ENCODE results near the gene MICALL2.

MICALL2 gene

DNA sequence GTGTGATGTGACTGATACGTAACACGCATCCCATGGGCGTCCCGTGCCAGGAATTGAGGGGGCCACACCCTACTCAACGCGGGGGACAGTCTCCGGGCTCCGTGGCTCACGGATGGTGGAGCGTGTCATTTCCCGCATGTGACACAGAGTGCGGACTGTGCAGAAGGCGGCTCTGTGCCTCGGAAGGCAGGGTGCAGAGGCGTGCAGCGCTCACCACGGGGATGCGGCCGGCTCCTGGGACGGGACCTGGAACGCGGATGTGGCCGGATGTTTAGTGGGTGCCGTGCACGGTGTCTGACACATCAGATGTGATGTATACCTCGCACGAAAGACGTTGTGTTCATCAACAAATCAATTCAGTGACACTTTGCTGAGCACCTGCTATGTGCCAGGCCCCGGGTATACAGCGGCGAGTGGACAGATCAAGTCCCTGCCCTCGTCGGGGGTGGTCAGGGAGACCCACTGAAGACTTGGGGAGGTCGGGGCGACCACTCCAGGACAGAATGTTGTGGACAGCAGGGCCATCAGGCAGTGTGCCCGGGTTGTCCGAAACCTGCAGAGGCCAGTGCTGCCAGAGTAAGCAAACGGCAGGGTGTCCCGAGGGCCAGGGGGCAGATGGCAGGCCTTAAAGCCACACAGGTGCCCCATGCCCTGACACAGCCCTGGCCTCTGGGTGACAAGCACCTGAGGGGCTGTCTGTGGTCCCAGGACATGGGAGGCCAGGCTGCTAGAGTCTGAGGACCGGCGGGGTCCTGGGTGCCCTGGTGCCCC is 38.1 kb downstream of the MICALL2 start:
- H3K36me3 ChIP-seq (ENCODE audit: control insufficient read depth in 5 of 5, insufficient read depth in 5 of 5, low read length in 5 of 5): no peaks in the 10 kb centered on the region
- H3K9ac ChIP-seq (ENCODE audit: low read length in 5 of 5): no peak overlapping the region
- H3K27me3 ChIP-seq (ENCODE audit: control insufficient read depth in 5 of 5, insufficient read depth in 4 of 5, low read length in 5 of 5): peaks cover 0 to 33% (median 29%) of the 10 kb centered on the region in 5 donors
- H3K27ac ChIP-seq (ENCODE audit: low read depth, low read length): no peak overlapping the region
- peaks cover 0 to 5% (median 0%) of the 10 kb centered on the region in 5 donors for H3K4me1 ChIP-seq (ENCODE audit: control insufficient read depth in 5 of 5, insufficient read depth in 5 of 5, low read length in 5 of 5)
- H3K9me3 ChIP-seq (ENCODE audit: control insufficient read depth in 5 of 5, low read length in 5 of 5): peaks cover 0 to 2% (median 0%) of the 10 kb centered on the region in 5 donors
- H3K4me3 ChIP-seq (ENCODE audit: low read depth in 1 of 5, low read length in 5 of 5): no peak overlapping the region

- no peak overlapping the region for H3K27ac ChIP-seq (ENCODE audit: low read depth, low read length)
- no peak overlapping the region for H3K4me3 ChIP-seq (ENCODE audit: low read depth in 1 of 5, low read length in 5 of 5)
- H3K36me3 ChIP-seq (ENCODE audit: control insufficient read depth in 5 of 5, insufficient read depth in 5 of 5, low read length in 5 of 5): no peaks in the 10 kb centered on the region
- peaks cover 0 to 35% (median 28%) of the 10 kb centered on the region in 5 donors for H3K27me3 ChIP-seq (ENCODE audit: control insufficient read depth in 5 of 5, insufficient read depth in 4 of 5, low read length in 5 of 5)
- peaks cover 0 to 2% (median 0%) of the 10 kb centered on the region in 5 donors for H3K9me3 ChIP-seq (ENCODE audit: control insufficient read depth in 5 of 5, low read length in 5 of 5)
- H3K4me1 ChIP-seq (ENCODE audit: control insufficient read depth in 5 of 5, insufficient read depth in 5 of 5, low read length in 5 of 5): peaks cover 0 to 5% (median 0%) of the 10 kb centered on the region in 5 donors
- H3K9ac ChIP-seq (ENCODE audit: low read length in 5 of 5): no peak overlapping the region
Measured at GRCh38 chr7:1419688-1420087, 39.6 kb downstream of the MICALL2 start.

GRCh38 chr7:1419310-1419634 is 40.0 kb downstream of the MICALL2 start:
- H3K36me3 ChIP-seq (ENCODE audit: control insufficient read depth in 5 of 5, insufficient read depth in 5 of 5, low read length in 5 of 5): no peaks in the 10 kb centered on the region

DNA sequence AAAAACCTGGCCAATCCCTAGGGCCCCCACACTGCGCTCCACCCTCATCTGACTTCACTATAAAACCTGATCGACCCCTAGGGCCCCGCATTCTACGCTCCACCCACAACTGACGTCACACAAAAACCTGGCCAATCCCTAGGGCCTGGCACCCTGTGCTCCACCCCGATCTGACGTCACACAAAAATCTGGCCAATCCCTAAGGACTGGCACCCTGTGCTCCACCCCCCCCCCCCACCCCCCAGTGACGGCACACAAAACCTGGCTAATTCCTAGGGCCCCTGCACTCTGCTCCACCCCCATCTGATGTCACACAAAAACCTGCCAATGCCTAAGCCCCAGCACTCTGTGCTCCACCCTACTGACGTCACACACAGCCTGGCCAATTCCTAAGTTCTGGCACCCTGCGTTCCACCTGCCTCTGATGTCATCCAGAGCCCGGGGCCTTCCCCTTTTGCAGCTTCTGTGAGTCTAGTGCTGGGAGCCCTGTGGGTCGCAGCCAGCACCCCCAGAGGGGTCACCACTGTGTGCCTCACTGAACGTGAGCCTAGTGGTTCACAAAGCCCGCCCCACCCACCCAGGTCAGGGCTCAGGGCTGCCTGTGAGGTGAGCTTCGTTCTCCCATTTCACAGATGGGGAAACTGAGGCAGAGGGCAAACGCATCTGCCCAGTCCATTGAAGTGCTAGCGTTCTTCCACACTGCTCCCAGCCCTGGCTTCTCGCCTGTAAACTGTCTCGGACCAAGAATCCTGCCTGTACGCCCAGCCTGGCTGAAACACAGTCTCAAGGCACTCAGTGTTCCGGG is 40.6 kb downstream of the MICALL2 start:
- Histone ChIP-seq H3K9ac (ENCODE audit: low read length in 5 of 5) (no peak overlapping the region), H3K4me1 (ENCODE audit: control insufficient read depth in 5 of 5, insufficient read depth in 5 of 5, low read length in 5 of 5) (peaks cover 0 to 5% (median 0%) of the 10 kb centered on the region in 5 donors), H3K27me3 (ENCODE audit: control insufficient read depth in 5 of 5, insufficient read depth in 4 of 5, low read length in 5 of 5) (peaks cover 0 to 41% (median 34%) of the 10 kb centered on the region in 5 donors), H3K4me3 (ENCODE audit: low read depth in 1 of 5, low read length in 5 of 5) (no peak overlapping the region), H3K27ac (ENCODE audit: low read depth, low read length) (no peak overlapping the region), H3K36me3 (ENCODE audit: control insufficient read depth in 5 of 5, insufficient read depth in 5 of 5, low read length in 5 of 5) (no peaks in the 10 kb centered on the region), H3K9me3 (ENCODE audit: control insufficient read depth in 5 of 5, low read length in 5 of 5) (no peaks in the 10 kb centered on the region)

More at GRCh38 chr7:1419310-1419634, 40.0 kb downstream of the MICALL2 start:
- H3K27ac ChIP-seq (ENCODE audit: low read depth, low read length): no peak overlapping the region
- H3K4me3 ChIP-seq (ENCODE audit: low read depth in 1 of 5, low read length in 5 of 5): no peak overlapping the region
- H3K9me3 ChIP-seq (ENCODE audit: control insufficient read depth in 5 of 5, low read length in 5 of 5): peaks cover 0 to under 1% (median 0%) of the 10 kb centered on the region in 5 donors
- H3K4me1 ChIP-seq (ENCODE audit: control insufficient read depth in 5 of 5, insufficient read depth in 5 of 5, low read length in 5 of 5): peaks cover 0 to 5% (median 0%) of the 10 kb centered on the region in 5 donors
- H3K27me3 ChIP-seq (ENCODE audit: control insufficient read depth in 5 of 5, insufficient read depth in 4 of 5, low read length in 5 of 5): peaks cover 0 to 39% (median 32%) of the 10 kb centered on the region in 5 donors
- no peak overlapping the region for H3K9ac ChIP-seq (ENCODE audit: low read length in 5 of 5)

DNA sequence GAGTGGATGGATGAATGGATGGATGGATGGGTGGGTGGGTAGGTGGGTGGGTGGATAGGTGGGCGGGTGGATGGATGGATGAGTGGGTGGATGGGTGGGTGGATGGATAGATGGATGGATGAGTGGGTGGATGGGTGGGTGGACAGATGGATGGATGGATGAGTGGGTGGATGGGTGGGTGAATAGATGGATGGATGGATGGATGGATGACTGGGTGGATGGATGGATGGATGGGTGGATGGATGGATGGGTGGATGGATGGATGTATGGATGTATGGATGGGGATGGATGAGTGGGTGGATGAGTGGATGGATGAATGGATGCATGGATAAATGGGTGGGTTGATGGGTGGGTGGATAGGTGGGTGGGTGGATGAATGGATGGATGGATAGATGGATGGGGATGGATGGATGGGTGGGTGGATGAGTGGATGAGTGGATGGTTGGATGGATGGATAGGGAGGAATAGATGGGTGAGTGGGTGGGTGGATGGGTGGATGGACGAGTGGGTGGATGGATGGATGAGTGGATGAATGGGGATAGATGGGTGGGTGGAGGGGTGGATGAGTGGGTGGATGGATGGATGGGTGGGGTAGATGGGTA is 43.8 kb downstream of the MICALL2 start:
- H3K9me3 ChIP-seq (ENCODE audit: control insufficient read depth in 5 of 5, low read length in 5 of 5): no peaks in the 10 kb centered on the region
- H3K4me1 ChIP-seq (ENCODE audit: control insufficient read depth in 5 of 5, insufficient read depth in 5 of 5, low read length in 5 of 5): peaks cover 0 to 11% (median 6%) of the 10 kb centered on the region in 5 donors
- peaks cover 4 to 34% (median 27%) of the 10 kb centered on the region in 5 donors for H3K27me3 ChIP-seq (ENCODE audit: control insufficient read depth in 5 of 5, insufficient read depth in 4 of 5, low read length in 5 of 5)
- H3K9ac ChIP-seq (ENCODE audit: low read length in 5 of 5): no peak overlapping the region
- no peak overlapping the region for H3K27ac ChIP-seq (ENCODE audit: low read depth, low read length)
- H3K36me3 ChIP-seq (ENCODE audit: control insufficient read depth in 5 of 5, insufficient read depth in 5 of 5, low read length in 5 of 5): no peaks in the 10 kb centered on the region
- no peak overlapping the region for H3K4me3 ChIP-seq (ENCODE audit: low read depth in 1 of 5, low read length in 5 of 5)

DNA sequence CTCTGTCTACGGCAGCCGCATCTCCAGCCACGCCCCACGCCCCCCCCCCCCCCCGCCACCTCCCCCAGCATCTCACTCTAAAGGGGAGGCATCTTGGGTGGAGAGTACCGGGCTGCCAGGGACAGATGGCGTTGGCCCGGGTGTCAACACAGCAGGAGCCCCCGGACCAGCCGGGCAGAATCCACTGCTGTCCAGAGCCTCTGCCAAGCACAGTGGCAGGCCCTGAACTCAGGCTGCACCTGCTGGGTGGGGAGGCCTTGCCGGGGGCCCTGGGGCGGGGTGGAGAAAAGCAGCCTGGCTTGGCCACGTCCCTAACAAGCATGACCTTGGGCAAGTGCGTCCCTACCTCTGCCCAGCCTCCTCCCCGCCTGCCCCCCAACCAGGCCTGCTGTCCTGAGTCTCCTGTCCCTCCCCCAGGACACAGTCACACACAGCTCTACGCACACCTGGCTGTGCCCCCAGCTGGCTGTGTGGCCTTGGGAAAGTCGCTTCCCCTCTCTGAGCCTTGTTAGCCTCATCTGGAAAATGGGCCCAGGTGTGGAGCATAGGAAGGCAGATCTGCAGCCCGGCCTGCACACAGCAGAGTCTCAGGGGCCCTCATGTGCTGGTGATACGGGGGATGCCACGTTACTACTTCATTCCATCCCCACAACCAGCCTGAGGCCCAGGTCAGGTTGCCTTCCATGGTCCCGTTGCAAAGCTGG is 45.2 kb downstream of the MICALL2 start:
- peaks cover 0 to 11% (median 6%) of the 10 kb centered on the region in 5 donors for H3K4me1 ChIP-seq (ENCODE audit: control insufficient read depth in 5 of 5, insufficient read depth in 5 of 5, low read length in 5 of 5)
- no peak overlapping the region for H3K9ac ChIP-seq (ENCODE audit: low read length in 5 of 5)
- no peak overlapping the region for H3K27ac ChIP-seq (ENCODE audit: low read depth, low read length)
- no peak overlapping the region for H3K4me3 ChIP-seq (ENCODE audit: low read depth in 1 of 5, low read length in 5 of 5)
- H3K9me3 ChIP-seq (ENCODE audit: control insufficient read depth in 5 of 5, low read length in 5 of 5): no peaks in the 10 kb centered on the region
- H3K36me3 ChIP-seq (ENCODE audit: control insufficient read depth in 5 of 5, insufficient read depth in 5 of 5, low read length in 5 of 5): no peaks in the 10 kb centered on the region
- H3K27me3 ChIP-seq (ENCODE audit: control insufficient read depth in 5 of 5, insufficient read depth in 4 of 5, low read length in 5 of 5): peaks cover 10 to 36% (median 29%) of the 10 kb centered on the region in 5 donors

DNA sequence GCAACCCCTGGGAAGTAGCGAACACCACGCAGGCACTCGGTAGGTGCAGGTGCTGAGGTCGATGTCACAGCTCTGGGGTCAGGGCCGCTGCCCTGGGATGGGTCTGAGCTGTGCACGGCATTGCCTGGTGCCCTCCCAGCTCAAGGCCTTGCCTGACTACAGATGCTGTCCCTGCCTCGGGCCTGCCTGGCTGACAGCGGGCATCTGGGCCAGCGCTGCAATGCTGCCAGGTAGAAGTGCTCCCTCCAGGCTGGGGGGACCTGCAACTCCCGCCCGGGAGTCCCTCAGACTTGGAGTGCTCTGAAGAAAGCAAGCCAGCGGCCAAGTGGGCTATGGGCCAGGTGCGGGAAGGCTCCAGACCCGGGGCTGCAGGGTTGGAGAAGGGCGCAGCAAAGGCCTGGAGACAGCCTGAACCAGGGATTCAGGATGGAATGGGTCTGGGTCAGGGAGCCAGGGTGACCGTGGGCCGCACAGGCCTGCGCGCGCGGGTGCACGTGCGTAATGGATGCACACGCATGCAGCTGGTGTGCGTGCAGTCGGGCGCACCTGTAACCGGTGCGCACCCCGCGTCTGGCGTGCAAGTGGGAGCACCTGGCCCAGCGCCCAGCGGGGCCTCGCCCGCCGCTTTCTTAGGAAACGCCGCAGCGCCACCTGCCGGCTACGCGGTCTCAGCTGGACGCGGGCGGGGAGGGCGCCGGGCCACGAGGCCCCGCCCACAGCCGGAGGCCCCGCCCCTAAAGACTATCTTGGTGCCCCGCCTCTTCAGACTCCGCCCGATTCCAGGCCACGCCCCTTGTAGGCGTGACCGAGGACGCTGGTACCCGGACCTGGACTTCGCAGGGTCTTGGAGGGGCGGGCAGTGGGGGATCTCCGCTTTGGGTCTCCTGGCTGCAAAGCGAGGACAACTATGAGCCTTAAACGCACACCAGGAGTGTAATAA is 46.7 kb downstream of the MICALL2 start:
- Histone ChIP-seq H3K9ac (ENCODE audit: low read length in 5 of 5) (peak overlapping the region in 1 of 5 donors; percentile 52), H3K36me3 (ENCODE audit: control insufficient read depth in 5 of 5, insufficient read depth in 5 of 5, low read length in 5 of 5) (no peaks in the 10 kb centered on the region), H3K9me3 (ENCODE audit: control insufficient read depth in 5 of 5, low read length in 5 of 5) (no peaks in the 10 kb centered on the region), H3K27ac (ENCODE audit: low read depth, low read length) (no peak overlapping the region), H3K4me1 (ENCODE audit: control insufficient read depth in 5 of 5, insufficient read depth in 5 of 5, low read length in 5 of 5) (peaks cover 0 to 11% (median 6%) of the 10 kb centered on the region in 5 donors), H3K4me3 (ENCODE audit: low read depth in 1 of 5, low read length in 5 of 5) (peak overlapping the region in 1 of 5 donors; percentile 30), H3K27me3 (ENCODE audit: control insufficient read depth in 5 of 5, insufficient read depth in 4 of 5, low read length in 5 of 5) (peaks cover 17 to 51% (median 36%) of the 10 kb centered on the region in 5 donors)

GRCh38 chr7:1411414-1411813 is 47.9 kb downstream of the MICALL2 start:
- Histone ChIP-seq H3K4me3 (ENCODE audit: low read depth in 1 of 5, low read length in 5 of 5) (no peak overlapping the region), H3K27ac (ENCODE audit: low read depth, low read length) (no peak overlapping the region), H3K4me1 (ENCODE audit: control insufficient read depth in 5 of 5, insufficient read depth in 5 of 5, low read length in 5 of 5) (peaks cover 0 to 11% (median 6%) of the 10 kb centered on the region in 5 donors), H3K36me3 (ENCODE audit: control insufficient read depth in 5 of 5, insufficient read depth in 5 of 5, low read length in 5 of 5) (no peaks in the 10 kb centered on the region), H3K9ac (ENCODE audit: low read length in 5 of 5) (no peak overlapping the region), H3K27me3 (ENCODE audit: control insufficient read depth in 5 of 5, insufficient read depth in 4 of 5, low read length in 5 of 5) (peaks cover 23 to 59% (median 38%) of the 10 kb centered on the region in 5 donors), H3K9me3 (ENCODE audit: control insufficient read depth in 5 of 5, low read length in 5 of 5) (no peaks in the 10 kb centered on the region)

DNA sequence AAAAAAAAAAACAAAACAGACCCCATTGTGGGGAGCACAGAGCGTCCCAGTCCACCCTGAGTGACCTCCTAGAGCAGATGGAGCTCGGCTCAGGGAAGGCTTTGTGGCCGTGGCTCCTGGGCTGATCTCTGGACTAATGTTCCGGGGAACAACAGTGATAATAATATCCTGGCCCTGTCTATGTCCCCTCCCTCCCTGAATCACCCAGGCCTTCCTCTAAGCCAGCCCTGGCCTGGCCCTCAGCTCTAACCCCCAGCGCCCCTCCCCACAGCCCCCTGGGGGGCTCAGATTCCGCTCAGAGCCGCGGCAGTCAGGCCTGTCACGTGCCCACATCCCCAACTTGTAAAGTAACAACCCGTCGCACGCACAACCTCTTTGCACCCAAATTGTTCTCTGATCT is 48.3 kb downstream of the MICALL2 start:
- H3K27me3 ChIP-seq (ENCODE audit: control insufficient read depth in 5 of 5, insufficient read depth in 4 of 5, low read length in 5 of 5): peaks cover 23 to 62% (median 40%) of the 10 kb centered on the region in 5 donors
- no peaks in the 10 kb centered on the region for H3K9me3 ChIP-seq (ENCODE audit: control insufficient read depth in 5 of 5, low read length in 5 of 5)
- H3K4me3 ChIP-seq (ENCODE audit: low read depth in 1 of 5, low read length in 5 of 5): no peak overlapping the region
- no peak overlapping the region for H3K9ac ChIP-seq (ENCODE audit: low read length in 5 of 5)
- H3K36me3 ChIP-seq (ENCODE audit: control insufficient read depth in 5 of 5, insufficient read depth in 5 of 5, low read length in 5 of 5): no peaks in the 10 kb centered on the region
- H3K27ac ChIP-seq (ENCODE audit: low read depth, low read length): no peak overlapping the region
- peaks cover 0 to 11% (median 6%) of the 10 kb centered on the region in 5 donors for H3K4me1 ChIP-seq (ENCODE audit: control insufficient read depth in 5 of 5, insufficient read depth in 5 of 5, low read length in 5 of 5)

All from subcutaneous abdominal adipose tissue (tissue), 5 donors.